ENCODE measurements around the gene TBRG4. TPM values are rescaled to one million over a fixed set of nuclear protein-coding genes. Genes with fewer than 3 reads are reported as not detected.

The TBRG4 gene
- total and polyA plus RNA-seq, 2 donors (not counting 3 experiments of a cell fraction or from before 2014, with no cell fraction given) = 43.7 to 56.7 TPM

- no peak for DNase-seq (ENCODE audit: low read depth, low spot score)
- intact Hi-C loops (cut with micrococcal nuclease) (no loop called here), dilution Hi-C loops (cut with MboI; ENCODE audit: extremely low pct_ligation_motif_present, low sequenced_read_pairs) (no loop called here)
- Histone ChIP-seq H3K4me1 (ENCODE audit: control insufficient read depth, extremely low read depth, insufficient read depth, low read length) (peaks cover 4% of the 10 kb centered on the region), H3K4me3 (replicated peaks in 1 of 3; ENCODE audit: insufficient read depth in 1 of 3, low read depth in 1 of 3, low read length in 3 of 3) (no peak overlapping the region), H3K4me2 (ENCODE audit: insufficient read depth, low read length) (no peak overlapping the region), H3K79me2 (ENCODE audit: control insufficient read depth, insufficient read depth, low read length) (peaks cover 24% of the 10 kb centered on the region), H3K27ac (ENCODE audit: insufficient read depth, low read depth, low read length) (no peak overlapping the region), H3K27me3 (ENCODE audit: control insufficient read depth in 2 of 2, insufficient read depth in 2 of 2, low read length in 2 of 2) (no peaks in the 10 kb centered on the region), H4K20me1 (replicated peaks; ENCODE audit: control insufficient read depth, extremely low read depth, insufficient read depth, low read length) (no peaks in the 10 kb centered on the region), H3K36me3 (ENCODE audit: control insufficient read depth in 2 of 2, extremely low read depth in 1 of 2, insufficient read depth in 2 of 2, low read length in 2 of 2) (peaks cover 16 to 79% of the 10 kb centered on the region in 2 experiments), H2AFZ (ENCODE audit: low read depth, low read length) (no peak overlapping the region), H3K9me1 (replicated peaks; ENCODE audit: control insufficient read depth, extremely low read depth, insufficient read depth, low read length) (no peaks in the 10 kb centered on the region), H3K9ac (replicated peaks; ENCODE audit: extremely low read depth, insufficient read depth, low read length) (no peak overlapping the region), H3K9me3 (replicated peaks; ENCODE audit: control insufficient read depth, insufficient read depth, low read length) (no peaks in the 10 kb centered on the region)
- BruUV-seq (replicated peaks) = no TSS peak
- FAIRE-seq = no peak
- TF ChIP-seq MYC (IDR thresholded peaks at IDR 0.05; ENCODE audit: low read depth, low read length) (no peak), POLR2AphosphoS5 (IDR thresholded peaks at IDR 0.05; ENCODE audit: insufficient read depth, low read depth, low read length) (no peak), JUN (IDR thresholded peaks at IDR 0.05; ENCODE audit: borderline replicate concordance, insufficient read depth, insufficient read length, low read depth) (no peak)
- POLR2A ChIA-PET = interaction anchor here (0.6 kb wide), 1 partner anchor 742 kb away, joined by 5 read pairs; no protein-coding TSS in a partner anchor
- CTCF ChIA-PET = interaction anchor here (1.2 to 1.4 kb wide), 2 partner anchors 29 to 131 kb away, joined by 3 to 6 read pairs; no protein-coding TSS in a partner anchor
These were observed 7.3 kb downstream of the TBRG4 start for GRCh38 chr7:45103958-45104843.

GRCh38 chr7:45102785-45103712, 8.4 kb downstream of the TBRG4 start:
- CTCF ChIA-PET = interaction anchor here (1.2 kb wide), 1 partner anchor 10 kb away, joined by 3 read pairs; no protein-coding TSS in a partner anchor
- BruUV-seq (replicated peaks) = no TSS peak
- intact Hi-C loops (cut with micrococcal nuclease) = no loop called here
- H3K9me3 ChIP-seq (replicated peaks; ENCODE audit: control insufficient read depth, insufficient read depth, low read length) = no peaks in the 10 kb centered on the region
- H3K27ac ChIP-seq (ENCODE audit: insufficient read depth, low read depth, low read length) = no peak overlapping the region
- H3K4me2 ChIP-seq (ENCODE audit: insufficient read depth, low read length) = no peak overlapping the region
- dilution Hi-C loops (cut with MboI; ENCODE audit: extremely low pct_ligation_motif_present, low sequenced_read_pairs) = no loop called here
- no peaks in the 10 kb centered on the region for H3K4me1 ChIP-seq (ENCODE audit: control insufficient read depth, extremely low read depth, insufficient read depth, low read length)
- peaks cover 12% of the 10 kb centered on the region for H3K79me2 ChIP-seq (ENCODE audit: control insufficient read depth, insufficient read depth, low read length)
- H3K36me3 ChIP-seq (ENCODE audit: control insufficient read depth in 2 of 2, extremely low read depth in 1 of 2, insufficient read depth in 2 of 2, low read length in 2 of 2) = peaks cover 11 to 69% of the 10 kb centered on the region in 2 experiments
- no peaks in the 10 kb centered on the region for H3K27me3 ChIP-seq (ENCODE audit: control insufficient read depth in 2 of 2, insufficient read depth in 2 of 2, low read length in 2 of 2)
- no peak for FAIRE-seq
- H4K20me1 ChIP-seq (replicated peaks; ENCODE audit: control insufficient read depth, extremely low read depth, insufficient read depth, low read length) = no peaks in the 10 kb centered on the region
- POLR2A ChIA-PET = no interaction called here
- DNase-seq (ENCODE audit: low read depth, low spot score) = no peak
- H3K9me1 ChIP-seq (replicated peaks; ENCODE audit: control insufficient read depth, extremely low read depth, insufficient read depth, low read length) = no peaks in the 10 kb centered on the region
- TF ChIP-seq GATA2 (IDR thresholded peaks at IDR 0.05; ENCODE audit: insufficient read depth, insufficient read length, low read depth, low read length) (no peak), MYC (IDR thresholded peaks at IDR 0.05; ENCODE audit: low read depth, low read length) (no peak), CTCF (IDR thresholded peaks at IDR 0.05; ENCODE audit: extremely low read depth in 1 of 2, insufficient read depth in 1 of 2, low read depth in 1 of 2, low read length in 2 of 2) (no peak), POLR2A (IDR thresholded peaks at IDR 0.05; ENCODE audit: low read depth, low read length) (no peak), JUN (IDR thresholded peaks at IDR 0.05; ENCODE audit: borderline replicate concordance, insufficient read depth, insufficient read length, low read depth) (no peak), POLR2AphosphoS5 (IDR thresholded peaks at IDR 0.05; ENCODE audit: insufficient read depth, low read depth, low read length) (no peak), EZH2 (IDR thresholded peaks at IDR 0.05; ENCODE audit: borderline replicate concordance, low read depth, low read length, severe bottlenecking) (no peak), FOS (IDR thresholded peaks at IDR 0.05; ENCODE audit: borderline replicate concordance, insufficient read depth, low read length) (no peak)
- TF ChIP-seq, protein P1, sequence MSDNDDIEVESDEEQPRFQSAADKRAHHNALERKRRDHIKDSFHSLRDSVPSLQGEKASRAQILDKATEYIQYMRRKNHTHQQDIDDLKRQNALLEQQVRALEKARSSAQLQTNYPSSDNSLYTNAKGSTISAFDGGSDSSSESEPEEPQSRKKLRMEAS (IDR thresholded peaks at IDR 0.05; ENCODE audit: insufficient read depth, insufficient read length) = no peak
- no peak overlapping the region for H2AFZ ChIP-seq (ENCODE audit: low read depth, low read length)
- no peak overlapping the region for H3K4me3 ChIP-seq (replicated peaks in 1 of 3; ENCODE audit: insufficient read depth in 1 of 3, low read depth in 1 of 3, low read length in 3 of 3)
- no peak overlapping the region for H3K9ac ChIP-seq (replicated peaks; ENCODE audit: extremely low read depth, insufficient read depth, low read length)
